NCI-H510A treated with DMSO at 0.1 percent for 48 hours (cell line): ENCODE results near the gene SARNP.
"Not testable (repeated sequence)": the region's sequence is repeated elsewhere in the genome, so short reads cannot be mapped to it uniquely, and the experiment has no call there.

Source experiments
- DNase-seq: peaks from one replicate; lab custom pipeline; 2025; lab: John Stamatoyannopoulos, UW

SARNP gene

GRCh38 chr12:55839345-55840140 lies 22.0 kb upstream of the SARNP start:
- DNase-seq: no peak

DNA sequence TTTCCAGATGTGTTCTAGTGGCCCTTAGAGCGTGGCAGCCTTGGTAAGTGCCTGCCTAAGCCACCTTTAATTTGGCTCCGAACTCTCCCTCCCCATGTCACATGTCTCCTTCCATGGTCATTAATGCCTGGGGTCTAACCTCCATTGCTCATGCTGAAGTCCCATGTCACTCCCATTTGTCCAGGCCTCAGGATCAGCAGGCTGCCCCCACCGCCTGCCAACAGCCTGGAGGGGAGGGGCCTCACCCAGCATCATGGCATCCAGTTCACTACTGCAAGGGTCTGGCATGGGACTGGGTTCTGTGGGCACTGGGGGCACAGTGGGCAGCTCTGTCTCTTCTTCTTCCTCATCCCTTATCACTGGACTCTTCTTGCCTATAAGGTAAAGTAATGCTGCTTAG lies 20.8 kb upstream of the SARNP start:
- no peak for DNase-seq

DNA sequence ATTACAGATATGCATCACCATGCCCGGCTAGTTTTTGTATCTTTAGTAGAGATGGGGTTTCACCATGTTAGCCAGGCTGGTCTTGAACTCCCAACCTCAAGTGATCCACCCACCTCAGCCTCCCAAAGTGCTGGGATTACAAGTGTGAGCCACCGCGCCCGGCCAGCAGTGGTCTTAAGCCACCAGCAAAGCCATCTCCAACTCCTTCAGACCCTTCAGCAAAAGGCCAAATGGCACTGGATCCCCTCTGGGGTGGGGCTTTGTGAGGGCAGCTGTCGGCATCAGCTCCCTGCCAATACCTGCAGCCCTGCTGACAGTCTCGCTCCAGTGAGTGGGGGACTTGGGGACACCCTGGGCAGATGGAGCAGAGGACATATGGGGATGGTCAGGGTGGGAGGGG lies 16.9 kb upstream of the SARNP start:
- DNase-seq: not testable (repeated sequence)

GRCh38 chr12:55833056-55833455 lies 15.5 kb upstream of the SARNP start:
- DNase-seq: no peak

GRCh38 chr12:55831447-55831815 lies 13.9 kb upstream of the SARNP start:
- no peak for DNase-seq

GRCh38 chr12:55830601-55831446 lies 13.3 kb upstream of the SARNP start:
- no peak for DNase-seq

- DNase-seq: no peak
Measured at GRCh38 chr12:55829967-55830600, 12.6 kb upstream of the SARNP start.

GRCh38 chr12:55828357-55828756 lies 10.8 kb upstream of the SARNP start:
- DNase-seq: no peak

- DNase-seq: no peak
Measured at GRCh38 chr12:55827806-55828205, 10.3 kb upstream of the SARNP start.

DNA sequence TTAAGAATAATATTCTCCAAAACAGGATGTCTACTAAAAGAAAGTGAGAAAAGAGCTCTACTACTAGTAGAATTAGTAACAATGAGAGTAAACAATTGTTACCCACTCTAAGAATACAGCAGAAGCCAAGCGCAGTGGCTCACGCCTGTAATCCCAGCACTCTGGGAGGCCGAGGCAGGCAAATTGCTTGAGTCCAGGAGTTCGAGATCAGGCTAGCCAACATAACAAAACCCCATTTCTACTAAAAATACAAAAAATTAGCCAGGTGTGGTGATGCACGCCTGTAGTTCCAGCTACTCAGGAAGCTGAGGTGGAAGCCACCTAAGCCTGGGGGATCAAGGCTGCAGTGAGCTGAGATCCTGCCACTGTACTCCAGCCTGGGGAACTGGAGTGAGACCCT lies 7.2 kb upstream of the SARNP start:
- DNase-seq: no peak

DNA sequence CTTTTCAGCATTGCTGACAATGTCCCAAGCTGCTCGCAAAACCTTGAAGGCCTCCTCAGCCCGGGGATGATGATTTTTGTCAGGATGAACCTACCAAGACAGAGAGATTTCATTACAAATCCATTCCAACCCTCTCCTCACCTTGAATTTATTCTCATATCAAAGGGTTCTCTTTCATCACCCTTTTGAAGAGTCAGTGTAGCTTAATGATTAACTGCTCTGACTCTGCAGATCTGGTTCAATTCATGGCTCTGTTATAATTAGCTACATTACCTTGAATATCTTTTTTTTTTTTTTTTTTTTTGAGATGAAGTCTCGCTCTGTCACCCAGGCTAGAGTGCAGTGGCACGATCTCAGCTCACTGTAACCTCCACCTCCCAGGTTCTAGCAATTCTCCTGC lies 5.9 kb upstream of the SARNP start:
- no peak for DNase-seq

- DNase-seq: no peak
Measured at GRCh38 chr12:55822228-55822627, 4.7 kb upstream of the SARNP start.

GRCh38 chr12:55820679-55821078 lies 3.2 kb upstream of the SARNP start:
- peak; percentile 11 for DNase-seq

- DNase-seq: no peak
Measured at GRCh38 chr12:55818886-55819285, 1.4 kb upstream of the SARNP start.

DNA sequence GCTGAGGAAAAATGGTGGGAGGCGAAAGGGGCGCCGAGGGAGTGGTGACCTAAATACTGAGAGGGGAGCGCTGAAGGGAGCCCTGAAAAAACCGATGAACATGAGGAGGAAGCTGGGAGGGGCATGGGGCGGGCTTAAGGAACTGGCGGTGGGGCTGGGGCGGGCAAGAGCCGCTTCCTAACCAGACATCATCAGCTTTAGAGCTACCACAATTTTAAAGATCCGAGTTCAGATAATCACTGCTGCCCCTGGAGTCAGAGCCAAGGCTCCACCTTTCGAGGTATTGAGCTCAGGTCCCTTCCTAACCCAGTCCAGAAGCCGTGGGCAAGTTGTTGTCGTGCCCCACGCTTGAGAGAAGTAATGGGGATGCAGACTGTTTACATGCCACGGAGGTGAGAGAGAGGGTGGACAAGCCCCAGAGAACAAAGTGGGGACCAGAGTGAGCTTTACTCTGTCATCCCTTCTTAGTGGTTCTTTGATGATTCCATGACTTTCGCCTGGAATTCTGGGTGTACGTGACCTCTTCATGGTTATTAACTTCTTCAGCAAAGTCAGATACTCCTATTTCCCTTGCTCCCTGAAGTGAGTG lies 710 bp upstream of the SARNP start:
- DNase-seq: no peak

DNA sequence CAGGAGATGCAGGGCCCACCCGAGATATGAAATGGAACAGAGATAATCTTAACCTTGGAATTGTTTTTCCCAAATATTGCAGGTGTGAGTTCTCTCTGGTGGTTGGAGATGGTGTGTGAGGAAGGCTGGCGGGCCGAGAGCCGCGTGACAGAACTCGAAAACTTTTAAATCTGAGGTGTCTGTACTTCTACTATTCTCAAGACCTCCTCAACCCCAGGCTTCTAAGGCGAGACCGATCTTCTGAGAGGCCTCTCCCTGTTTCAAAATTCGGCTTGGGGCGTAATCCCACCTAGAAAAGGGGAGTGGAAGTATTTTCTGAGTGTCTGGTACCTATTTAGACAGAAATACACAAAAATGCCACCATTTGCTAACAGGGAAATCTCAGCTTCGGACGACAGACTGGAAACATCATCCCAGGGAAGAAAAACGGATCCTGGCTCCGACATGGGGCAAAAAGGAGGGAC lies 611 bp downstream of the SARNP start:
- no peak for DNase-seq

DNA sequence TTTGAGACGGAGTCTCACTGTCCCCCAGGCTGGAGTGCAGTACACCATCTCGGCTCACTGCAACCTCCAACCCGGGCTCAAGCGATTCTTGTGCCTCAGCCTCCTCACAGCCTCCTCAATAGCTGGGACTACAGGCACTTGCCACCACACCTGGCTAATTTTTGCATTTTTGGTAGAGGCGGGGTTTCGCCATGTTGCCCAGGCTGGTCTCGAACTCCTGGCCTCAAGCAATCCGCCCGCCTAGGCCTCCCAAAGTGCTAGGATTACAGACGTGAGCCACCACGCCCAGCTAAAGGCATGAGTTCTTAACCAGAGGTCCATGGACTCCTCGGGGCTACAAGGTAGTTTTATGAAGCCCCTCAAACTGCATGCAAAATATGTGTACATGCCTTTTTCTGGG lies 2.1 kb downstream of the SARNP start:
- DNase-seq: no peak

DNA sequence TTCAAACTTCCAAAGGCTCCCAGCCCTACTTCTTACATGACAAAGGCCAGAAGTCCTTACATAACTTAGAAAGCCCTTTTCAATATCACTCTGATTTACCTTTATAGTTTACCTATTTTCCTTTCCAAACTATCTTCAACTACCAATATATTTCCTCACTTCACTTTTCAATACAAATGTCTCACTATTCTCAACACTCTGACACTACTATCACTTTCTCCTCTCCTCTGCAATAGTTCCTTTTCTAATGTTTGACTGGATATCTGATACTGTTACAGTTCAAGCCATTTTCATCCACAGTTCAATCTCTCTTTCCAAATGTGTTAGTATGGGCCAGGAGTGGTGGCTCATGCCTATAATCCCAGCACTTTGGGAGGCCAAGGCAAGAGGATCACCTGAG lies 3.3 kb downstream of the SARNP start:
- no peak for DNase-seq

DNA sequence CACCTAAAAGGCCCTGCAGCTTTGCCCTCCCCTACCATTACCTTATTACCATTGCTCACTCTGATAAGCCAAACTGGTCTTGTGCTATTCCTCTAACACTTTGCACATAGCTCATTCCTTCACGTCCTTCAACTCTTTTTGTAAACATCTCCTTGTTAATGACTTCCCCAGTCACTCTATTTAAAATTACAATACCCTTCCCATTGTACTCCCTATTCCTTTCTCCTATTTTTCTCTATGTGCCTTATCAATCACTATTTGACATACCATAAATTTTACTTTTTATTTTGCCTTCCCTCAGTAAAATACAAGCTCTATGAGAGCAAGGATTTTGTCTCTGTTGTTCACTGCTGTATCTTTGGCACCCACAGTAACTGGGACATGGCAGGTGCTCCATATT lies 5.4 kb downstream of the SARNP start:
- no peak for DNase-seq

- DNase-seq: no peak
Measured at GRCh38 chr12:55809274-55809673, 8.2 kb downstream of the SARNP start.

DNA sequence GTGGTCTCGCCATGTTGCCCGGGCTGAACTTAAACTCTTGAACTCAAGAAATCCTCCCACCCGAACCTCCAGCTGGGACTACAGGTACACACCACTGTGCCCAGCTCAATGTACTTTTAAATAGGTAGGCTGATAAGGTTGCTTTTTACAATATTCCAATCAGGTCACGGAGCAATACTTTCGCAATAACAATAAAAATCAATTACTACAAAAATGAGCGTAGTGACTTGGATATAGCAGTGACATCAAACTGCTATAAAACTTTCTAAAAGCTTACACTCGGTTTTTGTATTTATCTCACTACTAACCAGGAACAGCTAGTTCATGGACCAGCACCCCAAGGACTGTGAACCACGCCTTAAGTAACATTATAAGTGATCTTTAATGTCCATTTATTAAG lies 10.5 kb downstream of the SARNP start:
- DNase-seq: no peak

GRCh38 chr12:55797550-55797949 lies 20.0 kb downstream of the SARNP start:
- DNase-seq: no peak
